Esophagus muscularis mucosa (tissue), 4 donors: ENCODE measurements around the gene COPE. TPM values are rescaled to one million over a fixed set of nuclear protein-coding genes. Genes with fewer than 3 reads are reported as not detected.

Source experiments
- DNase-seq: peaks from one replicate; pipeline ENCODE4 v3.0.0-alpha.2; 2017; ENCODE audit errors: extremely low spot score
- H3K27ac ChIP-seq, 4 donors: fragments of 200-600 bp; sonication (generic); replicated peaks in 1 of 4; 1 replicate in 3 of 4; 2 replicates in 1 of 4; pipeline ENCODE4 v1.5.1; 2016 to 2019; ENCODE audit warnings: mild to moderate bottlenecking in 1 of 4
- H3K27me3 ChIP-seq, 4 donors: fragments of 200-600 bp; sonication (generic); one replicate each; pipeline versions ENCODE4 v1.5.1 to v1.6.0; 2016 to 2019
- H3K36me3 ChIP-seq, 4 donors: fragments of 200-600 bp; sonication (generic); one replicate each; pipeline ENCODE4 v1.5.1; 2016 to 2019
- H3K4me1 ChIP-seq, 4 donors: fragments of 200-600 bp; sonication (generic); one replicate each; pipeline ENCODE4 v1.5.1; 2016 to 2019
- H3K4me3 ChIP-seq, 4 donors: fragments of 200-600 bp; sonication (generic); 1 replicate in 2 of 4; 2 replicates in 2 of 4; pipeline ENCODE4 v1.5.1; 2016 to 2019; ENCODE audit warnings: mild to moderate bottlenecking in 4 of 4, moderate library complexity in 1 of 4
- H3K9me3 ChIP-seq, 4 donors: fragments of 200-600 bp; sonication (generic); 1 replicate in 3 of 4; 2 replicates in 1 of 4; pipeline ENCODE4 v1.5.1; 2016 to 2019
- EP300 ChIP-seq: sonication (generic); formaldehyde crosslinking; IDR thresholded peaks from one replicate; pipeline ENCODE4 v1.6.1; 2017; ENCODE audit warnings: antibody characterized with exemption
- POLR2A ChIP-seq: fragments of 450-650 bp; IDR thresholded peaks from one replicate; pipeline ENCODE4 v1.6.1; 2017; ENCODE audit warnings: antibody characterized with exemption, moderate library complexity, mild to moderate bottlenecking, low read depth
- POLR2AphosphoS5 ChIP-seq, 2 donors: sonication (generic); formaldehyde crosslinking; IDR thresholded peaks; one replicate each; pipeline ENCODE4 v1.6.1; 2017; ENCODE audit warnings: antibody characterized with exemption in 2 of 2
- WGBS: methylation state at CpG from one replicate; pipeline ENCODE4 v1.1.5; 2018; 5-methylcytosine and 5-hydroxymethylcytosine counted together
- intact Hi-C: fragments of 100-400 bp; cut with DNase I; formaldehyde crosslinking; loops from one replicate; pipeline ENCODE4 v1.15.1; 2023
- total RNA-seq, 4 donors: library from RNA; depleted of rRNA; stranded (reverse); fragments of >200 nt; gene quantifications; one replicate each; pipeline versions ENCODE4 v1.1.0 to v1.2.1, GENCODE V29; 2016
- TF ChIP-seq, protein P1 (sequence below), 3 experiments: fragments of 200-600 bp in 2 of 3; fragments of 450-650 bp in 1 of 3; sonication (generic) in 2 of 3; IDR thresholded peaks; one replicate each; pipeline ENCODE4 v1.5.1; 2017 to 2019; ENCODE audit warnings: antibody characterized with exemption in 3 of 3, mild to moderate bottlenecking in 2 of 3, moderate library complexity in 1 of 3

The COPE gene
- total RNA-seq, 4 donors from 2014 or later: 173 to 231 (median 210) TPM

DNA sequence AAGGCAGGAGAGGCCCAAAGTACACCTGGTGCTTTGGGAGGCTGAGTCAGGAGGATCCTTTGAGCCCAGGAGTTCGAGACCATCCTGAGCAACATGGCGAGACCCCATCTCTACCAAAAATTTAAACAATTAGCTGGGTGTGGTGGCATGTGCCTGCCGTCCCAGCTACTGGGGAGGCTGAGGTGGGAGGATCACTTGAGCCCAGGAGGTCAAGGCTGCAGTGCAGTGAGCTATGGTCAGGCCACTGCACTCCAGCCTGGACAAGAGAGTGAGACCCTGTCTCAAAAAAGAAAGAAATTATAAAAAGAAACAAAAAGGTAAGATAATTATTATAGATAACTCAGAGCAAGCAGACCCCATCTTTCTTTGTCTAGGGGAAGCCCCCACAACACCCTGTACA, 20.0 kb upstream of the COPE start:
- H3K9me3 ChIP-seq: no peaks in the 10 kb centered on the region
- no peak for DNase-seq
- peak overlapping the region in 1 of 4 donors; percentile 74 for H3K27ac ChIP-seq
- H3K36me3 ChIP-seq: peaks cover 2 to 45% (median 21%) of the 10 kb centered on the region in 4 donors
- WGBS: 86% methylated on average over 3 of the region's 3 CpGs
- H3K4me3 ChIP-seq: peak overlapping the region in 1 of 4 donors; percentile 73
- peaks cover 11 to 23% (median 20%) of the 10 kb centered on the region in 4 donors for H3K4me1 ChIP-seq
- TF ChIP-seq, protein P1, sequence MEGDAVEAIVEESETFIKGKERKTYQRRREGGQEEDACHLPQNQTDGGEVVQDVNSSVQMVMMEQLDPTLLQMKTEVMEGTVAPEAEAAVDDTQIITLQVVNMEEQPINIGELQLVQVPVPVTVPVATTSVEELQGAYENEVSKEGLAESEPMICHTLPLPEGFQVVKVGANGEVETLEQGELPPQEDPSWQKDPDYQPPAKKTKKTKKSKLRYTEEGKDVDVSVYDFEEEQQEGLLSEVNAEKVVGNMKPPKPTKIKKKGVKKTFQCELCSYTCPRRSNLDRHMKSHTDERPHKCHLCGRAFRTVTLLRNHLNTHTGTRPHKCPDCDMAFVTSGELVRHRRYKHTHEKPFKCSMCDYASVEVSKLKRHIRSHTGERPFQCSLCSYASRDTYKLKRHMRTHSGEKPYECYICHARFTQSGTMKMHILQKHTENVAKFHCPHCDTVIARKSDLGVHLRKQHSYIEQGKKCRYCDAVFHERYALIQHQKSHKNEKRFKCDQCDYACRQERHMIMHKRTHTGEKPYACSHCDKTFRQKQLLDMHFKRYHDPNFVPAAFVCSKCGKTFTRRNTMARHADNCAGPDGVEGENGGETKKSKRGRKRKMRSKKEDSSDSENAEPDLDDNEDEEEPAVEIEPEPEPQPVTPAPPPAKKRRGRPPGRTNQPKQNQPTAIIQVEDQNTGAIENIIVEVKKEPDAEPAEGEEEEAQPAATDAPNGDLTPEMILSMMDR (IDR thresholded peaks at IDR 0.05): no peak
- no peak for TF ChIP-seq POLR2AphosphoS5 (IDR thresholded peaks at IDR 0.05)
- no peak for TF ChIP-seq POLR2A
- TF ChIP-seq EP300: no peak
- no peaks in the 10 kb centered on the region for H3K27me3 ChIP-seq
- intact Hi-C loops: loop anchor here (10.0 kb wide), 1 partner anchor 46 kb away; no protein-coding TSS in a partner anchor

DNA sequence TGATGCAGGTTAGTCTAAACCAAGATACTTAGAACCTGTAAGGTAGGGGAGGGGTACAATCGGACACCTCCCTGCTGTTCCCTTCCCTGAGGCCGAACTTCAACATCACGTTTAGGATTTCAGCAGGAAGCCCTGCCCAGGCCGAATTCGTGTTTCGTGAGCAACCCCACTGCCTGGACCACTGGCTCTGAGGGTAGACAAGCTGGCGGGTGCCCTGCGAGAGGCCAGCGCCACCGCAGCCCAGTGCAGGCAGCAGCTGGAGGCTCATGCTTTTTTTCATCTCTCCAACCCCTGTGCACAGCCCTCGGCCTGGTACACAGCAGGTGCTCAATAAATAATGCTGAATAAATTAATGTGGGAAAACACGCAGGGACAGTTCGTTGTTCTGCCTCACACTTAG, 14.1 kb upstream of the COPE start:
- DNase-seq: no peak
- H3K4me1 ChIP-seq: peaks cover 0 to 14% (median 12%) of the 10 kb centered on the region in 4 donors
- H3K27me3 ChIP-seq: no peaks in the 10 kb centered on the region
- no peak for TF ChIP-seq EP300
- TF ChIP-seq, protein P1 (IDR thresholded peaks at IDR 0.05): no peak
- TF ChIP-seq POLR2A: no peak
- TF ChIP-seq POLR2AphosphoS5 (IDR thresholded peaks at IDR 0.05): no peak
- peaks cover 9 to 84% (median 60%) of the 10 kb centered on the region in 4 donors for H3K36me3 ChIP-seq
- no peaks in the 10 kb centered on the region for H3K9me3 ChIP-seq
- no peak overlapping the region for H3K4me3 ChIP-seq
- intact Hi-C loops: loop anchor here (10.0 kb wide), 1 partner anchor 52 kb away; no protein-coding TSS in a partner anchor
- 89% methylated on average over 7 of the region's 13 CpGs for WGBS
- H3K27ac ChIP-seq: no peak overlapping the region

DNA sequence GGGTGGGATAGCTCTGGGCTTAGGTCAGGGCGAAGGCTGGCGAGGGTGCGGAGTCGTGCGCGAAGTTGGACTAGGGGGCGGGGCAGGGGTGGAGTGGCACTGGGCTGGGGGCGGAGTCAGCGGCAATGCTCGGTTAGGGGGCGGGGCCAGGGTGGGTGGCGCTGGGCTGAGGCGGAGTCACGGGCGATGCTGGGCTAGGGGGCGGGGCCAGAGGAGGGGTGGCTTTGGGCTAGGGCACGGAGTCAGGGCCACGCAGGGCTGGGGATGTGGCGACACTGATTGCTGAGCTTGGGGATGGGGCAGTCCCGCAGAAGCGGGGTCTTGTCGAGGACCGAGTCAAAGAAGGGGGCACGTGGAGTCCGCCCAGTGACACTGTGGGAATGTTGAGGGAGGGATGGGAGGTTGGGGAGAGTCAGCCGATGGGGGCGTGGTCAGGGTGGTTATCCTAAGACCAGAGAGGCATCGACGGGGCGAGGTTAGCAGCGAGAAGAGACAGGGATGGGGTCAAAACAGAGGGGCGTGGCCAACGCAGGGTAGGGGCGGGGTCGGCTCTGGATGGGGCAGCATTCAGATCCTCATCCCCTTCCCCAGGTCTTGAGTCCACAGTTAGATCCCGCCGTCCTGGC, 13.1 kb upstream of the COPE start:
- no peaks in the 10 kb centered on the region for H3K9me3 ChIP-seq
- TF ChIP-seq EP300 (no peak), POLR2AphosphoS5 (IDR thresholded peaks at IDR 0.05) (no peak), POLR2A (no peak)
- TF ChIP-seq, protein P1 (IDR thresholded peaks at IDR 0.05): no peak
- no peak for DNase-seq
- 26% methylated on average over 28 of the region's 37 CpGs for WGBS
- H3K4me1 ChIP-seq: peaks cover 0 to 14% (median 12%) of the 10 kb centered on the region in 4 donors
- H3K27ac ChIP-seq: peak overlapping the region in 1 of 4 donors; percentile 36
- H3K27me3 ChIP-seq: no peaks in the 10 kb centered on the region
- H3K4me3 ChIP-seq: peak overlapping the region; percentile 24 to 33 (median 30)
- H3K36me3 ChIP-seq: peaks cover 10 to 84% (median 64%) of the 10 kb centered on the region in 4 donors
- intact Hi-C loops: loop anchor here (10.0 kb wide), 1 partner anchor 52 kb away; no protein-coding TSS in a partner anchor

DNA sequence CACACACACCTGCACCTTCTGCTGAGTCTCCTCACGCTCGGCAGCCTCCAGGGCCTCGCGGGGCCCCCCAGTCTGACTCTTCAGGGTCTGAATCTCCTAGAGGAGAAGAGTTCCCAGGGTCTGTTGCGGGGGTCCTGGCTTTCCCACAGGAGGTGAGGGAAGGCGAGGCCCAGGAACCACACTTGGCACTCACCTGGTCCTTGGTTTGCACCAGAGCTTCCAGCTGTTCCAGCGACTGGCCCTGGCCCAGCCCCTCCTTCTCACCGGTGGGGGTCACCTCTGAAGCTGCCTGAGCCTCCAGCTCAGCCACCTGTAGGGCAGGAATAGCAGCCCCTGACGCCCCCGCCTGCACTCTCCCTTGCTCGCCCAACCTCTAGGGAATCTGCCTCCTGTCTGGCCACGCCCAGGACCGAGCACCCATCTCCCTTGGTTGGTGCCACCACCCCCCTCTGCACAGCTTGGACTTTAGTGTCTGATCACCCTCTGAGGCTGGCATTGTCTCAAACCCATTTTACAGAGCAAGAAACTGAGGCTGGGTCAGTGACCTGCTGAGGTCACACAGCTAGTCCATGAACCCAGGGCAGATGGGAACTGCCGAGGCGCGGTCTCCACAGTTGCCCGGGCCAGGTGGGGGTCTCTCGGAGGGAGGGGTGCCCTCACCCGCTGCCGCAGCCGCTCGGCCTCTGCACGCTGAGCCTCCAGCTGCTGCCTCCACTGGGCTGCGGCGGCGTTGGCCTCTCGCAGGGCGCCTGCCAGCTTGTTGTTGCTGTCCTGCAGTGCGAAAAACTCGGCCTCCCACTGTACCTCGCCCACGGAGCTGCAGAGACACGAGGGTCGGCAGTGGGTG, 12.4 kb upstream of the COPE start:
- Histone ChIP-seq H3K9me3 (no peaks in the 10 kb centered on the region), H3K4me1 (peaks cover 0 to 14% (median 12%) of the 10 kb centered on the region in 4 donors), H3K27me3 (no peaks in the 10 kb centered on the region), H3K4me3 (peak overlapping the region in 3 of 4 donors; percentile 24 to 31 (median 29)), H3K36me3 (peaks cover 15 to 84% (median 66%) of the 10 kb centered on the region in 4 donors), H3K27ac (peak overlapping the region in 1 of 4 donors; percentile 36)
- DNase-seq: no peak
- WGBS: 77% methylated on average over 17 of the region's 34 CpGs
- intact Hi-C loops: loop anchor here (10.0 kb wide), 1 partner anchor 53 kb away; no protein-coding TSS in a partner anchor
- no peak for TF ChIP-seq POLR2AphosphoS5 (IDR thresholded peaks at IDR 0.05)
- TF ChIP-seq POLR2A: no peak
- no peak for TF ChIP-seq EP300
- TF ChIP-seq, protein P1 (IDR thresholded peaks at IDR 0.05): no peak
